ENCODE measurements around the gene CDT1. TPM values are rescaled to one million over a fixed set of nuclear protein-coding genes. Genes with fewer than 3 reads are reported as not detected.

The CDT1 gene
- total RNA-seq, 1 experiment from 2014 or later: 160 TPM

DNA sequence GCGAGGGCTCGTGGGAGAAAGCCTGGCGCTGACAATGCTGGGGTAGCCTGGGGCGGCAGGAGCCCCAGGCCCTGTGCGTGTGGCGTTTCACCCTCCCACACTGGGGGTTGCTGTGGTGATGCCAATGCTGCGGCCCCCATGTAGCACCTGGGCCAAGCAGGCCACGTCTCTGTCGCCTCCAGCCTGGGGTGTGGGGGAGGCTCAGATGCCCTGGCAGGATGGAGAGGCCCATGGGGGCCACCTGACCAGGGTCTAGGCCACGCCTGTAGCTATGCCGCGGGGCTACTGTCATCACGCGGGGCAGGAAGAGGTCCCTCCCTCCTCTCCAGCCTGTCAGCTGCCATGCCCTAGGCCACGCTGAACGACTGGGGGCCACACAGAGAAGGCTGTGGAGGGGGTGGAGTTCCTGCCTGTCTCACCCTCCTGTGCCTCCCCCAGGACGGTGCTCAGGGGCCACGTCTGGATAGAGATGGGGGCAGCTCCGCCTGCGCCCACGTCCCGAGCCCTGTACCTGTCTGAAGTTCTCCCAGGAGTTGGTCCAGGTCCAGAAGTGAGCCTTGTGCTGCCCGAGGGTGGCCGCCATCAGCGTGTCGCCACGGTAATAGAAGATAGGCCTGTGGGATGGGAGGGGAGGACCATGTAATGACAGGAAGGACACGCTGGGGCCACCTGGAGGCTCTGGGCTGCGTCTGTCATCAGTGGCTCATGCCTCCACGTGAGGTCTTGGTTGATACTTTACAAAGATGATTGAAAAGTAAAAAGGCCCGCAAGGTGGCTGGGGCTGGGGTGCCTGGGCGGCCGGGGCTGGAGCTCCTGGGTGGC is 20.9 kb downstream of the CDT1 start:
- H3K4me2 ChIP-seq (ENCODE audit: low read length): no peak overlapping the region
- POLR2A ChIA-PET: no interaction called here
- BruUV-seq (replicated peaks): no TSS peak
- no peak overlapping the region for H2AFZ ChIP-seq (ENCODE audit: low read depth, low read length, poor library complexity, severe bottlenecking)
- no peaks in the 10 kb centered on the region for H4K20me1 ChIP-seq (ENCODE audit: insufficient read depth)
- no peak overlapping the region for H3K4me3 ChIP-seq (replicated peaks in 1 of 2; ENCODE audit: low read depth in 1 of 2, low read length in 2 of 2)
- H3K36me3 ChIP-seq (ENCODE audit: control insufficient read depth in 1 of 2, insufficient read depth in 2 of 2, low read length in 2 of 2): no peaks in the 10 kb centered on the region
- intact Hi-C loops (cut with micrococcal nuclease): no loop called here
- no peaks in the 10 kb centered on the region for H3K9me2 ChIP-seq (ENCODE audit: insufficient read depth)
- no peaks in the 10 kb centered on the region for H3K27me3 ChIP-seq (ENCODE audit: insufficient read depth, low read length)
- peak; percentile 41; the same call in 1 of the 2 replicates for ATAC-seq
- RAD21 ChIA-PET (ENCODE audit: low non-redundant PET in 1 of 2, low total read pairs in 2 of 2, uncharacterized antibody in 2 of 2, unreplicated experiment in 2 of 2): no interaction called here
- H3K9me3 ChIP-seq (ENCODE audit: control insufficient read depth in 1 of 2, insufficient read depth in 1 of 2, low read depth in 1 of 2, low read length in 2 of 2): no peaks in the 10 kb centered on the region
- H3K9ac ChIP-seq (ENCODE audit: low read length): no peak overlapping the region
- TF ChIP-seq ZFX (IDR thresholded peaks at IDR 0.05) (no peak), ZNF274 (IDR thresholded peaks at IDR 0.05; ENCODE audit: low read depth, low read length) (no peak), TCF7L2 (IDR thresholded peaks at IDR 0.05; ENCODE audit: borderline replicate concordance, extremely low read depth, insufficient read depth, insufficient read length) (no peak), EGR1 (IDR thresholded peaks at IDR 0.05; ENCODE audit: low read depth) (no peak), FOSL1 (IDR thresholded peaks at IDR 0.05; ENCODE audit: low read depth) (no peak), SRF (IDR thresholded peaks at IDR 0.05; ENCODE audit: low read depth) (no peak), POLR2A (IDR thresholded peaks at IDR 0.05; ENCODE audit: borderline replicate concordance, extremely low read depth, insufficient read depth, insufficient read length) (no peak), SIN3A (IDR thresholded peaks at IDR 0.05; ENCODE audit: low read depth) (no peak), ELF1 (IDR thresholded peaks at IDR 0.05; ENCODE audit: borderline replicate concordance, low read depth) (no peak), CBX3 (IDR thresholded peaks at IDR 0.05; ENCODE audit: low read depth) (no peak)
- TF ChIP-seq, protein P1, sequence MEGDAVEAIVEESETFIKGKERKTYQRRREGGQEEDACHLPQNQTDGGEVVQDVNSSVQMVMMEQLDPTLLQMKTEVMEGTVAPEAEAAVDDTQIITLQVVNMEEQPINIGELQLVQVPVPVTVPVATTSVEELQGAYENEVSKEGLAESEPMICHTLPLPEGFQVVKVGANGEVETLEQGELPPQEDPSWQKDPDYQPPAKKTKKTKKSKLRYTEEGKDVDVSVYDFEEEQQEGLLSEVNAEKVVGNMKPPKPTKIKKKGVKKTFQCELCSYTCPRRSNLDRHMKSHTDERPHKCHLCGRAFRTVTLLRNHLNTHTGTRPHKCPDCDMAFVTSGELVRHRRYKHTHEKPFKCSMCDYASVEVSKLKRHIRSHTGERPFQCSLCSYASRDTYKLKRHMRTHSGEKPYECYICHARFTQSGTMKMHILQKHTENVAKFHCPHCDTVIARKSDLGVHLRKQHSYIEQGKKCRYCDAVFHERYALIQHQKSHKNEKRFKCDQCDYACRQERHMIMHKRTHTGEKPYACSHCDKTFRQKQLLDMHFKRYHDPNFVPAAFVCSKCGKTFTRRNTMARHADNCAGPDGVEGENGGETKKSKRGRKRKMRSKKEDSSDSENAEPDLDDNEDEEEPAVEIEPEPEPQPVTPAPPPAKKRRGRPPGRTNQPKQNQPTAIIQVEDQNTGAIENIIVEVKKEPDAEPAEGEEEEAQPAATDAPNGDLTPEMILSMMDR (IDR thresholded peaks at IDR 0.05 in 2 of 3, conservative IDR thresholded peaks at IDR 0.05 in 1 of 3; ENCODE audit: borderline replicate concordance in 1 of 3, insufficient read depth in 1 of 3, low read depth in 2 of 3, low read length in 2 of 3): no peak
- TF ChIP-seq, protein P2, sequence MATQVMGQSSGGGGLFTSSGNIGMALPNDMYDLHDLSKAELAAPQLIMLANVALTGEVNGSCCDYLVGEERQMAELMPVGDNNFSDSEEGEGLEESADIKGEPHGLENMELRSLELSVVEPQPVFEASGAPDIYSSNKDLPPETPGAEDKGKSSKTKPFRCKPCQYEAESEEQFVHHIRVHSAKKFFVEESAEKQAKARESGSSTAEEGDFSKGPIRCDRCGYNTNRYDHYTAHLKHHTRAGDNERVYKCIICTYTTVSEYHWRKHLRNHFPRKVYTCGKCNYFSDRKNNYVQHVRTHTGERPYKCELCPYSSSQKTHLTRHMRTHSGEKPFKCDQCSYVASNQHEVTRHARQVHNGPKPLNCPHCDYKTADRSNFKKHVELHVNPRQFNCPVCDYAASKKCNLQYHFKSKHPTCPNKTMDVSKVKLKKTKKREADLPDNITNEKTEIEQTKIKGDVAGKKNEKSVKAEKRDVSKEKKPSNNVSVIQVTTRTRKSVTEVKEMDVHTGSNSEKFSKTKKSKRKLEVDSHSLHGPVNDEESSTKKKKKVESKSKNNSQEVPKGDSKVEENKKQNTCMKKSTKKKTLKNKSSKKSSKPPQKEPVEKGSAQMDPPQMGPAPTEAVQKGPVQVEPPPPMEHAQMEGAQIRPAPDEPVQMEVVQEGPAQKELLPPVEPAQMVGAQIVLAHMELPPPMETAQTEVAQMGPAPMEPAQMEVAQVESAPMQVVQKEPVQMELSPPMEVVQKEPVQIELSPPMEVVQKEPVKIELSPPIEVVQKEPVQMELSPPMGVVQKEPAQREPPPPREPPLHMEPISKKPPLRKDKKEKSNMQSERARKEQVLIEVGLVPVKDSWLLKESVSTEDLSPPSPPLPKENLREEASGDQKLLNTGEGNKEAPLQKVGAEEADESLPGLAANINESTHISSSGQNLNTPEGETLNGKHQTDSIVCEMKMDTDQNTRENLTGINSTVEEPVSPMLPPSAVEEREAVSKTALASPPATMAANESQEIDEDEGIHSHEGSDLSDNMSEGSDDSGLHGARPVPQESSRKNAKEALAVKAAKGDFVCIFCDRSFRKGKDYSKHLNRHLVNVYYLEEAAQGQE (IDR thresholded peaks at IDR 0.05; ENCODE audit: low read depth): no peak
- TF ChIP-seq, protein P3, sequence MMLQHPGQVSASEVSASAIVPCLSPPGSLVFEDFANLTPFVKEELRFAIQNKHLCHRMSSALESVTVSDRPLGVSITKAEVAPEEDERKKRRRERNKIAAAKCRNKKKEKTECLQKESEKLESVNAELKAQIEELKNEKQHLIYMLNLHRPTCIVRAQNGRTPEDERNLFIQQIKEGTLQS (IDR thresholded peaks at IDR 0.05): no peak
- TF ChIP-seq, protein P4, sequence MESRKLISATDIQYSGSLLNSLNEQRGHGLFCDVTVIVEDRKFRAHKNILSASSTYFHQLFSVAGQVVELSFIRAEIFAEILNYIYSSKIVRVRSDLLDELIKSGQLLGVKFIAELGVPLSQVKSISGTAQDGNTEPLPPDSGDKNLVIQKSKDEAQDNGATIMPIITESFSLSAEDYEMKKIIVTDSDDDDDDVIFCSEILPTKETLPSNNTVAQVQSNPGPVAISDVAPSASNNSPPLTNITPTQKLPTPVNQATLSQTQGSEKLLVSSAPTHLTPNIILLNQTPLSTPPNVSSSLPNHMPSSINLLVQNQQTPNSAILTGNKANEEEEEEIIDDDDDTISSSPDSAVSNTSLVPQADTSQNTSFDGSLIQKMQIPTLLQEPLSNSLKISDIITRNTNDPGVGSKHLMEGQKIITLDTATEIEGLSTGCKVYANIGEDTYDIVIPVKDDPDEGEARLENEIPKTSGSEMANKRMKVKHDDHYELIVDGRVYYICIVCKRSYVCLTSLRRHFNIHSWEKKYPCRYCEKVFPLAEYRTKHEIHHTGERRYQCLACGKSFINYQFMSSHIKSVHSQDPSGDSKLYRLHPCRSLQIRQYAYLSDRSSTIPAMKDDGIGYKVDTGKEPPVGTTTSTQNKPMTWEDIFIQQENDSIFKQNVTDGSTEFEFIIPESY (IDR thresholded peaks at IDR 0.05; ENCODE audit: extremely low read depth, insufficient replicate concordance, low read length): no peak
- TF ChIP-seq, protein P5, sequence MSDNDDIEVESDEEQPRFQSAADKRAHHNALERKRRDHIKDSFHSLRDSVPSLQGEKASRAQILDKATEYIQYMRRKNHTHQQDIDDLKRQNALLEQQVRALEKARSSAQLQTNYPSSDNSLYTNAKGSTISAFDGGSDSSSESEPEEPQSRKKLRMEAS (IDR thresholded peaks at IDR 0.05): no peak
- CTCF ChIA-PET: no interaction called here
- H3K79me2 ChIP-seq (ENCODE audit: insufficient read depth, low read length): no peaks in the 10 kb centered on the region
- H3K4me1 ChIP-seq (ENCODE audit: control insufficient read depth in 1 of 2, insufficient read depth in 2 of 2, low read length in 2 of 2): no peaks in the 10 kb centered on the region
- no peak for DNase-seq (ENCODE audit: low read depth, low spot score)
- H3K27ac ChIP-seq (ENCODE audit: low read depth, low read length): no peak overlapping the region
